ENCODE measurements around the gene DNAJC30.

DNAJC30 gene

DNA sequence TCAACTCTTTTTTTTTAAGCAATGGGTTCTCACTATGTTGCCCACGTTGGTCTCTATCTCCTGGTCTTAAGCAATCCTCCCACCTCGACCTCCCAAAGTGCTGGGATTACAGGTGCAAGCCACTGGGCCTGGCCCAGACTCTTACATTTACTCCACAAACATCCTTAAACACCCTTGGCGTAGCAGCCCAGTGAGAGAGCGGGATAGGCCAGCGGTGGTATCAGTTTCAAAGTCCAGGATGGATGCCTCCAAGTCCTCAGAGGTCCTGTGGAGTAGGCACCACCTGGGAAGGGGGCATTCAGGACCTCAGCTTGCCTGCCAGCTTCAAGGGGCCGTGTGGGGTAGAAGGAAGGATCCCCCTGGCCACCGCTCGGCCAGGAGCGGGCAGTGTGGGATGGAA lies 33.7 kb downstream of the DNAJC30 start:
- DNase-seq (ENCODE audit: low read depth in 2 of 3, low spot score in 1 of 3): no peak

DNA sequence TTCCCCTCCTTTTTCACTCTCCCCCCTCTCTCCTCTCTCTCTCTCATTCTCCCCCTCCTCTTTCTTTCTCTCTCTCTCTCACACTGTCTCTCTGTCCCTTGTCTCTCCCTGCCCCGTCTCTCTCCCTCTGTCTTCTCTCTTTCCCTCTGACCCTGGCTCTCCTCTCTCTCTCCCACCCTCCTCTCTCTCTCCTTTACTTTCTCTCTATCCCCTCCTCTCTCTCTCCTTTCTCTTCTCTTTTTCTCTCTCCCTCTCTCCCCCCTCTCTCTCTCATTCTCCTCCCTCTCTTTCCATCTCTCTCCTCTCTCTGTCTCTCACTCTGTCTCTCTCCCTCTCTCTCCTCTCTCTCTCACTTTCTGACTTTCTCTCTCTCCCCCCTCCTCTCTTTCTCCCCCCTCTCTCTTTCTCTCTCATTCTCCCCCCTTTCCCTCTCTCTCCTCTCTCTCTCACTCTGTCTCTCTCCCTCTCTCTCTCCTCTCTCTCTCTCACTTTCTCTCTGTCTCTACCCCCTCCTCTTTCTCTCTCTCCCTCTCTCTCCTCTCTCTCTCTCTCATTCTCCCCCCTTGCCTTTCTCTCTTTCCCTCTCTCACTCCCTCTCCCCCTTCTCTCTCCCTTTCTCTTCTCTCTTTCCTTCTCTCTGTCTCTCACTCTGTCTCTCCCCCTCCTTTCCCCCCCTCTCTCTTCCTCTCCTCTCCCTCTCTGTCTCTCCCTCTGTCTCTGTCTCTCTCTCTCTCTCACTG lies 34.5 kb downstream of the DNAJC30 start:
- DNase-seq (ENCODE audit: low read depth in 2 of 3, low spot score in 1 of 3): no peak

DNA sequence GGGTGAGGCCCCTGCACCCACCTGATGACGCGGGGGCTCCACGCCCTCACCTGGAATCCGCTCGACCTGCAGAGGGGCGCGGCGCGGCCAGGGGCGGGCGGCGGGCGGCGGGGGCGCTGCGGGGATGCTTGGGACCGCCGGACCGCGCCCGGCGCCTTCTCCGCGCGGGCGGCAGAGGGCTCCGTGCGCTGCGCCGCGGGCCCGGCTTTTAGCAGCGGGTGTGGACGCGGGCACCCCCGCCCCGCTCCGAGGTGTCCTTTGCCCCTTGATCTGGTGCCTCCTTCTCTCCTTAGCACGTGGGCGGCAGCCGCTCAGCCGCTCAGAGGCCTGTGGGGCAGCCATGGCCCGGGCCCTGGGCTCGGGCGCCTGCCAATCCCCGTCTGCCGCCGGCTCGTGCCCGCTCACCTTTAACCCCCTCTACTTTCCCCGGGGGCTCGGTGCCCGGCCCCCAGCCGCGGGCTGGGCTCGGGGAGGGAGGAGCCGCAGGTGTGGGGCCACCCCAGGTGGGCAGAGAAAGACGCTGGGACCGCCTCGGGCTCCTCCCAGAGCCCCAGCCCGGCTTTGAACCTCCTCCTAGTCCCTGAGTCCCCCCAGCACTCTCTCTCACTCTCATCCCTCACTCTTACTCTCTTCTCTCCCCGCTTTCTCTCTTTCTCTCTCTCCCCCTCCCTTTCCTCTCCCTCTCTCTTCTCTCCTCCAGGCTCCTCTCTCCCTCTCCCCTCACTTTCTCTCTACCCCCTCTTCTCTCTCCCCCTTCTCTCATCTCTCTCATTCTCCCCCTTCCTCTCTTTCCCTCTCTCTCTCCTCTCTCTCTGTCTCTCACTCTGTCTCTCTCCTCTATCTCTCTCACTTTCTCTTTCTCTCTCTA lies 35.3 kb downstream of the DNAJC30 start:
- DNase-seq (ENCODE audit: low read depth in 2 of 3, low spot score in 1 of 3): peak in 1 of 3 donors; percentile 8

DNA sequence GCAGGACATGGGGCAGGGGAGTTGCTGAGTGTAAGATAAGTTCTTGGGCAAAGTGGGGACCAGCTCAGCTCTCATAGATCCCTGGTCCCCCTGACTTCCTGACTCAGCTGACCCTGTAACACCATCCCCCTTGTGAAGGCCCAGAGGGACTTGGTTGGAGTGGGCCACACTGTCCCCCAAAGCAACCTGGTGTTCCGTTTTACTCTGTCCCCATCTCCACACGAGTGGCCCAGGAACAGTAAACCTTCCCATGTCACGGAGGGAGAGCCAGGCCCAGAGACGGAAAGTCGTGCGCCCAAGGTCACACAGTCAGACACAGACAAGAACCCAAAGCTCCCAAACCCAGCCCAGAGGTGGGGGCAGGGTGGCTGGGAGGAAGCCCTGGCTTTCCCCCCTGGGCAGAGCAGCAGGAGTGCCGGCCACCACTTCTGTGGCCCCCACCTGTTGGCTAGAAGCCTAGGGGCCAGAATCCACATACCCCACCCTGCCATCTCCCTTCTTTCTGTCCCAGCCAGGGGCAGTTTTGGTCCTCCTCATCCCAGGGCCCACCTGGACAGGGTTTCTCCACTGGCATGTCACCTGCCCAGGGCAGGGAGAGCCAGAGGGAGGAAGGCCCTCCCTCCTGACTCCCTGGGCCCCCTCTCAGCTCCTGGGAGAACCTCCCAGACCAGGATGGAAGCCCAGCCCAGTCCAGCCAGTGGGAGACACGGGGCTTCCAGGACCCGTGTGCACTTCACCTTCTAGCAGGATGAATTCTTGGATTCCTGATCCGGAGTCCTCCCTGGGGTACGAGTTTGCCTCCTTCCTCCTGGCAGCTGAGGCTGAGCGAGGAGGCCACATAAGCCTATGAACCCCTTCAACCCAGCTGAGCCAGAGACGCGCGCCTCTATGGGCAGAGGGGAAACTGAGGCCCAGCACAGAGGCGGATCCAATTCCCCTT lies 36.2 kb downstream of the DNAJC30 start:
- DNase-seq (ENCODE audit: low read depth in 2 of 3, low spot score in 1 of 3): no peak

DNA sequence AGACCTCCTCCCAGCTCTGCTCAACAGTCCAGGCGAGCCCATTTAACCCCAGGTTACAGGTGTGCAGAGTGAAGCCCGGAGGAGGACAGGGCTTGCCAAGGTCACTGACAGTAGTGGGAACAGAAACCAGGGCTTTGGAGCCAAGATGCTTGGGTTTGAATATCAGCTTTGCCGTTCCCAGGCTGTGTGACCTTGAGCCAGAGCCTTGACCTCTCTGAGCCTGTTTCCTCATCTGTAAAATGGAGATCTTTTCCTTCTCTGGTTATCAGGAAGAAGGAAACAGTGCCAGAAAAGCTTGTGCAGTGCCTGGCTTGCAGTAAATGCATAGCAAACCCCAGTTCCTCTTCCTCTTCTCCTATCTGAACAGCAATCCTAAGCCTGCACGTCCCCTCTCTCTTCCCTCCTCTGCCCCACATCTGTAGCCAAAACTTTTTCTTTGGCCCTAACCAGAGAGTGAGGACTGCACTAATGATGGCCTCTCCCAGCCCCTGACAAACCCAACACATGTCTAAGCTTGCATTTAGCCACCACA lies 37.5 kb downstream of the DNAJC30 start:
- no peak for DNase-seq (ENCODE audit: low read depth in 2 of 3, low spot score in 1 of 3)

DNA sequence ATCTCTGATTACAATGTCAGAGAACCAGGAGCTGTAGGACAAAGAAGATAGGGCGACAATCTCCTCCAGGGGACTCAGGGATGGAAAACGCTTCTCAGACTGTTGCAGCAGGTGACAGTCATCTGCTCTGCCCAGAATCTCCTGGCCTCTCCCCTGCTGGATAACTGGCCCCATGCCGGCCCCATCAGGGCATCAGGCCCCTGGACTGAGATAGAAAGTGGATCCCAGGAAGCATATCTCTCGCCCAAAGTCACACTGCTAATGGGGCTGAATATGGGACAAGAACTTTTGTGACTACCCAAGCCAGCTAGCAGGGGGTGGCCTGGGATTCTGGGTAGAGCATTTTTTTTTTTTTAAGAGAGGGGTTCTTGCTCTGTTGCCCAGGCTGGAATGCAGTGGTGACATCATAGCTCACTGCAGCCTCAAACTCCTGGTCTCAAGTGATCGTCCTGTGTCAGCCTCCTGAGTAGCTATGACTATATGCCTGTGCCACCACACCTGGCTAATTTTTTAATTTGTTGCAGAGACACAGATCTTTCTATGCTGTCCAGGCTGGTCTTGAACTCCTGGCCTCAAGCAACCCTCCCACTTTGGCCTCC lies 38.5 kb downstream of the DNAJC30 start:
- no peak for DNase-seq (ENCODE audit: low read depth in 2 of 3, low spot score in 1 of 3)

DNA sequence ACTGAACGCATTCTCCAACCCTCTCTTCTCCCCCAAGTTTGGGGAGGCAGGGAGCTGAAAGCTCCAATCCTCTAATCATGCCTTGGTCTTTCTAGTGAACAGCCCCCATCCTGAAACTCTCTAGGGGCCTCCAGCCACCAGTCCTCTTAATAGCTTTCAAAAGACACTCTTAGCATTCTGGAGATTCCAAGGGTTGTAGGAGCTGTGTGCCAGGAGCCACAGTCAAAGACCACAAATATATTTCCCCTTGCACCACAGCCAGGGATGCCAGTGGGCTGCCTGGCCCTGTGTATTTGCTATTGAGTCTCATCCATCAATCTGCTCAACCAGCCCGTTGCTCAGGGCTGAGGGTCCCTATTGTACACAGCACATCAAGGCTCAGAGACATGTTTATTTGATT lies 40.4 kb downstream of the DNAJC30 start:
- no peak for DNase-seq (ENCODE audit: low read depth in 2 of 3, low spot score in 1 of 3)

DNA sequence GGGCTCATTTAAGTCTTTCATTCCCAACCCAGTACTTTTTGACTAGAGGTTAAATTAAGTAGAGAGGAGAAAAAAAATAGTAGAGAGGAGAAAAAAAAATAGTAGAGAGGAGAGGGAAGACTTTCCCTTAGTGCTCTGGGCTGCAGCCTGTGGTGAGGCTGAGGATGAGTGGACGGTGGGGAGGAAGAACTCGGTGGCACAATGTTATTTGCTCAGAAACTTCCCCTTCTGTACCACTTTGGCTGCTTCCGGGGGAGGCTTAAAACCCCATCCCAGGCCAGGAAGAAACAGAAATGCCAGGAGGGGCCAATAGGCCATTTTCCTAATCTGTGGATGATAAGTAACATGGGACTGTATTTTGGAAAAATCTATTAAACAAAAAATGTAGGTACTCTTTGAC lies 44.3 kb downstream of the DNAJC30 start:
- DNase-seq (ENCODE audit: low read depth in 2 of 3, low spot score in 1 of 3): no peak

DNA sequence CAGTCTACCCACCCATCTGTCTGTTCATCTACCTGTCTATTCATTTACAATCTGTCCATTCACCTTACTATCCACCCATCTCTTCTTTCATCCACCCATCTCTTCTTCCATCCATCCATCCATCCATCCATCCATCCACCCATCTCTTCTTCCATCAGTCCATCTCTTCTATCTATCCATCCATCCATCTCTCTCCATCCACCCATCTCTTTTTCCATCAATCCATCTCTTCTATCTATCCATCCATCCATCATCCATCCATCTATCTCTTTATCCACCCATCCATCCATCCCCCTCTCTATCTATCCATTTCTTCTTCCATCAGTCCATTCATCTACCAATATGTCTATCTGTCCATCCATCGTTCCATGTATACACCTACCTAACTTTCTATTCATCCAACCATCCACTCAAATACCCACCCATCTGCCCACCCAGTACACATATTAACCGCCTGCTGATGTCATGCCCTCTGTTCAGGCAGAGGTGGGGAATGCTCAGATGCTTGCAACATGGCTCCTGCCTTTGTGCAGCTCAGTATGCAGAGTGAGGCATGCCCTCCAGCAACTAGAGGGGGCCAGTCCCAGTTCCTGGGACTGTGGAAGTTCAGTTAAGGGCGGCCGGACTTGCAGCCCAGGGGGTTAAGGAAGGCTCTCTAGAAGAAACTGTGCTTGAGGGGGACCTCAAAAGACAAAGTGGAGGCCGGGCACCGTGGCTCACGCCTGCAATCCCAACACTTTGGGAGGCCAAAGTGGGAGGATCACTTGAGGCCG lies 47.6 kb downstream of the DNAJC30 start:
- DNase-seq (ENCODE audit: low read depth in 2 of 3, low spot score in 1 of 3): no peak

DNA sequence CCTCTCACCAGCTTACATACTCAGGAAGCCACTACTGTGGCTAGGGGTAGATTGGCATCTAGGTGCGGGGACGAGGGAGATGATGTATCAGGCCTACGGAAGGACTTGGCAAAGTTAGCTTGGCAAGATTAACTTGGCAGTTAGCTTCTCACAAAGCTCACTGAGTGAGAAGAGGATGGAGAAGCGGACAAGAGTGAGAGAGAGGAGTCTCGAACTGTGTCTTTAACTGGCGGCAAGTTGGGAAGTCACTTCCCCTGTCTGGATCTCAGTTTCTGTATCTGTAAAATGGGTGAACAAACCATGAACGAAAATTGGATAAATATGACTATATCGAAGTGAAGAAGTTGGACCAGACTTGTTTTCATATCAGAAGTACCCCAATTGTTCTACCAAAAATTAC lies 49.4 kb downstream of the DNAJC30 start:
- DNase-seq (ENCODE audit: low read depth in 2 of 3, low spot score in 1 of 3): no peak

DNA sequence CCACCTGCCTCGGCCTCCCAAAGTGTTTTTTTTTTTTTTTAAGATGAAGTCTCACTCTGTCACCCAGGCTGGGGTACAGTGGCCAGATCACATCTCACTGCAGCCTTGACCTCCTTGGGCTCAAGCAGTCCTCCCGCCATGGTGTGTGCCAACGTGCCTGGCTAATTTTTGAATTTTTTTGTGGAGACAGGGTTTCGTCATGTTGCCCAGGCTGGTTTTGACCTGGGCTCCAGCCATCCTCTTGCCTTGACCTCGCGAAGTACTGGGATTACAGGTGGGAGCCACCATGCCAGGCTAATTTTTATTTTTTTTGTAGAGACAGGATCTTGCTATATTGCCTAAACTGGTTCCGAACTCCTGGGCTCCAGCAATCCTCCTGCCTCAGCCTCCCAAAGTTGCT lies 49.9 kb downstream of the DNAJC30 start:
- no peak for DNase-seq (ENCODE audit: low read depth in 2 of 3, low spot score in 1 of 3)

DNA sequence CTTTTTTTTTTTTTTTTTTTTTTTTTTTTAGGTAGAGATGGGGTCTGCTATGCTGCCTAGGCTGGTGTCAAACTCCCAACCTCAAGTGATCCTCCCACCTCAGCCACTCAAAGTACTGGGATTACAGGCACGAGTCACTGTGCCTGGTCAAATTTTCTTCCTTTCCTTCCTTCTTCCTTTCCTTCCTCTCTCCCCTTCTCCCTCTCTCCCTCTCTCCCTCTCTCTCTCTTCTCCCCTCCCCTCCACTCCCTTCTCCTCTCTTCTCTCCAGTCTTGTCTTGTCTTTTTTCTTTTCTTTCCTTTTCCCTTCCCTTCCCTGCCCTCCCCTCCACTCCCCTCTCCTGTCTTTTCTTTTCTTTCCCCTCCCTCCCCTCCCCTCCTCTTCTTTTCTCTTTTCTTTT lies 51.7 kb downstream of the DNAJC30 start:
- no peak for DNase-seq (ENCODE audit: low read depth in 2 of 3, low spot score in 1 of 3)
